Measurements from ENCODE around the gene RBBP4. TPM values are rescaled to one million over a fixed set of nuclear protein-coding genes. Genes with fewer than 3 reads are reported as not detected.

The RBBP4 gene
- total and polyA plus RNA-seq, 2 of the 8 experiments (the other 6 are each of a cell fraction or from before 2014, with no cell fraction given), result 147 to 397 TPM

GRCh38 chr1:32713081-32713480 lies 62.1 kb downstream of the RBBP4 start:
- Histone ChIP-seq H4K5ac (ENCODE audit: insufficient read length, low read depth, low read length) (no peak overlapping the region), H4K20me1 (replicated peaks in 1 of 2; ENCODE audit: control insufficient read depth in 1 of 2, insufficient read depth in 2 of 2, low read length in 2 of 2) (no peaks in the 10 kb centered on the region), H2BK12ac (ENCODE audit: low read depth, low read length) (0 out of 2 replicates have a peak overlapping the region, but pooled peaks have one; percentile 23), H3K4me1 (replicated peaks in 1 of 4; ENCODE audit: control insufficient read depth in 3 of 4, insufficient read depth in 4 of 4, low read length in 3 of 4) (peaks cover 0 to 13% (median 13%) of the 10 kb centered on the region in 4 experiments; a peak in 6 of 7 replicates), H4K8ac (ENCODE audit: extremely low read depth, insufficient read depth, low read length) (no peak overlapping the region; the same call in 1 of the 2 replicates), H3K27ac (ENCODE audit: low read depth, low read length) (no peak overlapping the region), H3K9me3 (ENCODE audit: insufficient read depth in 2 of 2, low read depth in 1 of 2, low read length in 1 of 2) (no peaks in the 10 kb centered on the region), H2BK20ac (ENCODE audit: low read length) (no peak overlapping the region), H3K4me2 (ENCODE audit: insufficient read depth in 1 of 2, low read depth in 2 of 2, low read length in 2 of 2) (no peak overlapping the region; a peak in 1 of 4 replicates), H3K4me3 (ENCODE audit: extremely low read depth in 1 of 4, insufficient read depth in 2 of 4, low read depth in 3 of 4, low read length in 4 of 4) (no peak overlapping the region), H2BK15ac (ENCODE audit: low read length) (0 out of 2 replicates have a peak overlapping the region, but pooled peaks have one; percentile 81), H3K79me1 (ENCODE audit: low read depth, low read length) (no peaks in the 10 kb centered on the region), H2AFZ (ENCODE audit: low read length) (peak overlapping the region; percentile 4; the same call in 1 of the 2 replicates), H3K14ac (ENCODE audit: insufficient read length) (no peak overlapping the region), H3K18ac (ENCODE audit: extremely low read depth, low read length) (no peak overlapping the region; the same call in 1 of the 2 replicates), H2BK5ac (ENCODE audit: low read depth, low read length) (no peak overlapping the region), H3K23ac (ENCODE audit: insufficient read length) (no peak overlapping the region), H3K79me2 (ENCODE audit: control insufficient read depth in 1 of 2, insufficient read depth in 2 of 2, low read length in 2 of 2) (no peaks in the 10 kb centered on the region), H2BK120ac (replicated peaks; ENCODE audit: low read depth, low read length) (no peak overlapping the region), H3K27me3 (replicated peaks in 1 of 4; ENCODE audit: control insufficient read depth in 3 of 4, extremely low read depth in 1 of 4, insufficient read depth in 3 of 4, low read length in 3 of 4) (no peaks in the 10 kb centered on the region; a peak in 1 of 7 replicates), H3K4ac (replicated peaks; ENCODE audit: insufficient read length, low read depth, low read length) (no peak overlapping the region), H3K9ac (replicated peaks in 1 of 4; ENCODE audit: extremely low read depth in 1 of 4, low read depth in 3 of 4, low read length in 3 of 4) (no peak overlapping the region), H3K56ac (replicated peaks; ENCODE audit: insufficient read length, low read depth, low read length) (no peak overlapping the region), H3K23me2 (ENCODE audit: low read depth, low read length) (no peaks in the 10 kb centered on the region), H2AK5ac (ENCODE audit: low read depth, low read length) (no peak overlapping the region), H4K91ac (replicated peaks; ENCODE audit: insufficient read length, low read length) (no peak overlapping the region), H3K36me3 (ENCODE audit: control insufficient read depth in 2 of 4, insufficient read depth in 4 of 4, low read length in 3 of 4) (no peaks in the 10 kb centered on the region)
- CTCF ChIA-PET (ENCODE audit: partially characterized antibody), result interaction anchor here (0.5 to 10.5 kb wide), 45 partner anchors 10 to 316 kb away, joined by 3 to 329 read pairs (median 7); partner anchors contain the start of genes SYNC and ZBTB8A
- FAIRE-seq (no peak), DNase-seq (ENCODE audit: low read depth in 1 of 2, low spot score in 2 of 2) (no peak)
- 78% methylated on average over 10 of the region's 10 CpGs; no CpG with 5 or more reads in 1 of the 2 experiments for WGBS, 2 experiments (ENCODE audit: extremely low coverage in 1 of 2, insufficient coverage in 1 of 2, insufficient read length in 1 of 2, insufficient replicate concordance in 2 of 2, low coverage in 1 of 2, low lambda C conversion rate in 2 of 2, missing lambda C conversion rate in 1 of 2)
- POLR2A ChIA-PET (ENCODE audit: partially characterized antibody), result interaction anchor here (0.6 to 9.6 kb wide), 17 partner anchors 9 to 157 kb away, joined by 3 to 152 read pairs (median 4); partner anchors contain the start of genes RBBP4, S100PBP, YARS1 and ZBTB8OS
- no peak for TF ChIP-seq JUND (IDR thresholded peaks at IDR 0.05; ENCODE audit: low read length)
- TF ChIP-seq RAD21 (IDR thresholded peaks at IDR 0.05 in 1 of 2, conservative IDR thresholded peaks at IDR 0.05 in 1 of 2; ENCODE audit: low read depth in 2 of 2, low read length in 2 of 2), result no peak
- no peak for TF ChIP-seq MAX (IDR thresholded peaks at IDR 0.05)
